Epithelial cell of esophagus (primary cell): ENCODE results near the gene STRA8.

Experiments used
- DNase-seq: peaks from one replicate; pipeline ENCODE4 v3.0.0; 2010; ENCODE audit warnings: low read depth
- H3K4me3 ChIP-seq: 2 replicates; pipeline ENCODE4 v1.5.1; 2011; ENCODE audit warnings: mild to moderate bottlenecking, low read length, control low read depth
- TF ChIP-seq, protein P1 (sequence below): IDR thresholded peaks from 2 replicates; pipeline ENCODE4 v1.5.1; 2011; ENCODE audit warnings: low read depth, mild to moderate bottlenecking, low read length, control low read depth, inconsistent platforms; ENCODE audit not compliant: insufficient read depth; ENCODE audit errors: missing control alignments

The STRA8 gene

GRCh38 chr7:135247746-135248471, 14.3 kb downstream of the STRA8 start:
- no peak overlapping the region for H3K4me3 ChIP-seq
- TF ChIP-seq, protein P1, sequence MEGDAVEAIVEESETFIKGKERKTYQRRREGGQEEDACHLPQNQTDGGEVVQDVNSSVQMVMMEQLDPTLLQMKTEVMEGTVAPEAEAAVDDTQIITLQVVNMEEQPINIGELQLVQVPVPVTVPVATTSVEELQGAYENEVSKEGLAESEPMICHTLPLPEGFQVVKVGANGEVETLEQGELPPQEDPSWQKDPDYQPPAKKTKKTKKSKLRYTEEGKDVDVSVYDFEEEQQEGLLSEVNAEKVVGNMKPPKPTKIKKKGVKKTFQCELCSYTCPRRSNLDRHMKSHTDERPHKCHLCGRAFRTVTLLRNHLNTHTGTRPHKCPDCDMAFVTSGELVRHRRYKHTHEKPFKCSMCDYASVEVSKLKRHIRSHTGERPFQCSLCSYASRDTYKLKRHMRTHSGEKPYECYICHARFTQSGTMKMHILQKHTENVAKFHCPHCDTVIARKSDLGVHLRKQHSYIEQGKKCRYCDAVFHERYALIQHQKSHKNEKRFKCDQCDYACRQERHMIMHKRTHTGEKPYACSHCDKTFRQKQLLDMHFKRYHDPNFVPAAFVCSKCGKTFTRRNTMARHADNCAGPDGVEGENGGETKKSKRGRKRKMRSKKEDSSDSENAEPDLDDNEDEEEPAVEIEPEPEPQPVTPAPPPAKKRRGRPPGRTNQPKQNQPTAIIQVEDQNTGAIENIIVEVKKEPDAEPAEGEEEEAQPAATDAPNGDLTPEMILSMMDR: no peak
- no peak for DNase-seq

DNA sequence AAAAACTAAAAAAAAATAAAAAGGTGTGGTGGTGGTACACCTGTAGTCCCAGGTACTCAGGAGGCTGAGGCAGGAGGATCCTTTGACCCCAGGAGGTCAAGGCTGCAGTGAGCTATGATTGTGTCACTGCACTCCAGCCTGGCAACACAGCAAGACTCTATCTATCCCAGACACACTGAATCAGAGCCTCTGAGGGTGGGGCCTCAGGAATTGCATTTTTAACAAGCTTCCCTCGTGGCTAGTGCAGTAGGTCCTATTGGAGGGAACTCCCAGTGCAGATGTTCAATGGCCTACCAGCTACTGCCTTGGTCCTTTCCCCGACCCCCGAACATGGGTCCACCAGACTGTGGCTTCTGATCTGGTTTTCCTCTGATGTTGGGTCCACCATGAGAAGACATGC, 14.9 kb downstream of the STRA8 start:
- H3K4me3 ChIP-seq: no peak overlapping the region
- no peak for DNase-seq
- TF ChIP-seq, protein P1: no peak

- TF ChIP-seq, protein P1: no peak
- no peak overlapping the region for H3K4me3 ChIP-seq
- DNase-seq: no peak
These were observed 18.1 kb downstream of the STRA8 start for GRCh38 chr7:135251496-135252391.

- TF ChIP-seq, protein P1: no peak
- H3K4me3 ChIP-seq: no peak overlapping the region
- DNase-seq: peak; percentile 69
These were observed 20.5 kb downstream of the STRA8 start for GRCh38 chr7:135253851-135254771.

- H3K4me3 ChIP-seq: no peak overlapping the region
- TF ChIP-seq, protein P1: no peak
- DNase-seq: no peak
These were observed 24.2 kb downstream of the STRA8 start for GRCh38 chr7:135257790-135258189.

DNA sequence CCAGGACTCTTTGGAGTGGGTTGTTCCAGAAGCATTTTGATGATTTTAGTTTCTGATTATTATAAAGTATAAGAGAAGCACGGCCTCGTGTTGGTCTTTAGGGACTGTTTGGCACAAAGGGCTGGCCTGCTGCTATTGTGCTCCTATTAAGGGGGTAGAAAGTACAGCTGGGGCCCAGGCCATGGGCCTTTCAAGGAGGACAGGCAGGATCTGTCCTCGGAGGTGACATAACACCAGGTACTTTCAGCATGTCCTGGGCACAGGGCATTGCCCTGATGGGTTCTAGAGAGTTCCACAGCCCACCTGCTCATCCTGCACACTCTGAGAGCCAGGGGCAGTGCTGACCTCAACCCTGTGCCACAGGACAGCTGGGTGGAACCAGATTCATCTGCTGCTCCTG, 24.9 kb downstream of the STRA8 start:
- TF ChIP-seq, protein P1: no peak
- H3K4me3 ChIP-seq: no peak overlapping the region
- DNase-seq: no peak
